GM12878 (cell line): Measurements from ENCODE around the gene NFILZ. TPM values are rescaled to one million over a fixed set of nuclear protein-coding genes. Genes with fewer than 3 reads are reported as not detected.

Experiments used
- ATAC-seq: fragments of 200-7000 bp; cut with Tn5 transposase; 3 replicates; pipeline ENCODE4 v1.9.1; 2020; ENCODE audit warnings: mild to moderate bottlenecking, moderate library complexity
- BruUV-seq: library from RNA; stranded (reverse); fragments of 400-500 nt; replicated peaks from 2 replicates; lab custom pipeline; 2021; lab: Mats Ljungman, UMichigan
- CTCF ChIA-PET: fragments of 300-600 bp; sonication (Branson Sonifier 250); formaldehyde crosslinking; extraction: SDS; loops from one replicate; lab custom pipeline; 2021; ENCODE audit warnings: inconsistent platforms; lab: Yijun Ruan, JAX
- POLR2A ChIA-PET: fragments of 350-600 bp; formaldehyde crosslinking; extraction: SDS; loops from one replicate; lab custom pipeline; 2021; ENCODE audit warnings: inconsistent platforms; lab: Charles Lee
- RAD21 ChIA-PET: fragments of 300-600 bp; sonication (Branson Sonifier 250); formaldehyde crosslinking; loops from one replicate; lab custom pipeline; 2023; ENCODE audit warnings: antibody characterized with exemption; ENCODE audit not compliant: unreplicated experiment; lab: Charles Lee
- SMC1A ChIA-PET: fragments of 300-600 bp; sonication (Branson Sonifier 250); formaldehyde crosslinking; loops from one replicate; lab custom pipeline; 2023; ENCODE audit not compliant: unreplicated experiment, uncharacterized antibody; lab: Charles Lee
- DNase-seq: peaks from one replicate; pipeline ENCODE4 v3.0.0-alpha.2; 2011; ENCODE audit warnings: low read depth, low spot score
- FAIRE-seq: peaks from 3 replicates; lab custom pipeline; 2011; peaks lifted over from hg19 to GRCh38; lab: Jason Lieb, UNC
- H2AFZ ChIP-seq: 2 replicates; pipeline ENCODE4 v1.6.0; 2011; ENCODE audit warnings: low read depth, low read length, control low read depth; ENCODE audit not compliant: control insufficient read depth
- H3K27ac ChIP-seq: 2 replicates; pipeline ENCODE4 v1.5.1; 2011; ENCODE audit warnings: control low read depth; ENCODE audit not compliant: control insufficient read depth, insufficient read depth
- H3K27me3 ChIP-seq, 2 experiments: replicated peaks in 1 of 2; 2 replicates each; pipeline versions ENCODE4 v1.6.0 to v1.6.1; 2011; ENCODE audit warnings: low read length in 1 of 2; ENCODE audit not compliant: control insufficient read depth in 2 of 2, insufficient read depth in 2 of 2
- H3K36me3 ChIP-seq, 2 experiments: 2 replicates each; pipeline ENCODE4 v1.5.1; 2011; ENCODE audit warnings: low read length in 1 of 2; ENCODE audit not compliant: control insufficient read depth in 2 of 2, insufficient read depth in 2 of 2
- H3K4me1 ChIP-seq: 2 replicates; pipeline ENCODE4 v1.6.1; 2011; ENCODE audit warnings: mild to moderate bottlenecking, low read length, moderate library complexity, mixed read lengths; ENCODE audit not compliant: control insufficient read depth, insufficient read depth
- H3K4me2 ChIP-seq: 2 replicates; pipeline ENCODE4 v1.6.0; 2011; ENCODE audit warnings: control low read depth; ENCODE audit not compliant: control insufficient read depth, insufficient read depth
- H3K4me3 ChIP-seq: fragments of 200-600 bp; sonication (generic); 2 replicates; pipeline ENCODE4 v1.5.1; 2016
- H3K79me2 ChIP-seq: 2 replicates; pipeline ENCODE4 v1.6.0; 2011; ENCODE audit warnings: low read length; ENCODE audit not compliant: control insufficient read depth, insufficient read depth
- H3K9ac ChIP-seq: 2 replicates; pipeline ENCODE4 v1.8.0; 2011; ENCODE audit warnings: low read length, control low read depth, mixed read lengths; ENCODE audit not compliant: control insufficient read depth, insufficient read depth
- H3K9me3 ChIP-seq: replicated peaks from 3 replicates; pipeline ENCODE4 v1.5.1; 2011; ENCODE audit warnings: mild to moderate bottlenecking, low read length; ENCODE audit not compliant: control insufficient read depth, insufficient read depth
- H4K20me1 ChIP-seq: 2 replicates; pipeline ENCODE4 v1.6.0; 2011; ENCODE audit not compliant: control insufficient read depth, insufficient read depth
- BACH1 ChIP-seq: fragments of 450-650 bp; IDR thresholded peaks from 2 replicates; pipeline ENCODE4 v1.6.1; 2017; ENCODE audit warnings: mild to moderate bottlenecking, borderline replicate concordance
- CBX3 ChIP-seq: fragments of 200-600 bp; sonication (generic); IDR thresholded peaks from 2 replicates; pipeline ENCODE4 v1.6.1; 2016; ENCODE audit warnings: low read depth, borderline replicate concordance
- EZH2 ChIP-seq: IDR thresholded peaks from 2 replicates; pipeline ENCODE4 v1.6.1; 2012; ENCODE audit warnings: low read depth, mild to moderate bottlenecking, control low read depth, inconsistent platforms, low read length, borderline replicate concordance; ENCODE audit not compliant: control insufficient read depth
- NFYA ChIP-seq: IDR thresholded peaks from 2 replicates; pipeline ENCODE4 v1.6.1; 2011; ENCODE audit warnings: low read depth, mild to moderate bottlenecking, low read length, improper control_type of control experiment, borderline replicate concordance
- PKNOX1 ChIP-seq: fragments of 450-650 bp; IDR thresholded peaks from 2 replicates; pipeline ENCODE4 v1.6.1; 2016; ENCODE audit warnings: mild to moderate bottlenecking
- PML ChIP-seq: IDR thresholded peaks from 2 replicates; pipeline ENCODE4 v1.6.1; 2012; ENCODE audit warnings: low read length, inconsistent platforms
- ZBTB33 ChIP-seq: fragments of 450-650 bp; IDR thresholded peaks from 2 replicates; pipeline ENCODE4 v1.6.1; 2017; ENCODE audit warnings: mild to moderate bottlenecking
- ZSCAN29 ChIP-seq: fragments of 450-650 bp; IDR thresholded peaks from 2 replicates; pipeline ENCODE4 v1.6.1; 2017; ENCODE audit warnings: mild to moderate bottlenecking, moderate library complexity
- WGBS: methylation state at CpG from one replicate; pipeline ENCODE4 v1.1.6; 2016; ENCODE audit warnings: low lambda C conversion rate; ENCODE audit not compliant: insufficient replicate concordance, insufficient coverage; ENCODE audit errors: missing lambda C conversion rate; 5-methylcytosine and 5-hydroxymethylcytosine counted together
- in situ Hi-C: fragments of 300-500 bp; cut with MboI; formaldehyde crosslinking; loops from 9 replicates; pipeline ENCODE4 v1.14.3; 2018; ENCODE audit warnings: mixed read lengths
- intact Hi-C: fragments of 100-400 bp; cut with micrococcal nuclease; formaldehyde crosslinking; loops from one replicate; pipeline ENCODE4 v1.14.2; 2022; ENCODE audit not compliant: unreplicated experiment
- polyA plus RNA-seq, 11 experiments: library from polyadenylated mRNA; depleted of rRNA in 4 of 11; unstranded in 6 of 11; stranded (reverse) in 5 of 11; fragments of >200 nt; fragmentation: Nextera tagmentation in 4 of 11; fragmentation: Illumina TruSeq in 1 of 11; extraction: Ambion mirVana in 4 of 11; extraction: Trizol in 1 of 11; gene quantifications; 1 replicate in 1 of 11; 2 replicates in 10 of 11; pipeline versions ENCODE4 v1.2.1 to v1.2.3, GENCODE V29; 2011 to 2016; ENCODE audit warnings: inconsistent platforms in 2 of 11, missing spikeins in 2 of 11, low read depth in 1 of 11
- total RNA-seq, 4 experiments: library from RNA; depleted of rRNA in 3 of 4; stranded (reverse); fragments of >200 nt in 3 of 4; fragmentation: Illumina TruSeq in 1 of 4; extraction: Trizol in 1 of 4; gene quantifications; 2 replicates each; pipeline versions ENCODE4 v1.2.1 to v1.2.3, GENCODE V29; 2013 to 2021

The NFILZ gene
- total and polyA plus RNA-seq, 10 of the 15 experiments (the other 5 are each of a cell fraction or from before 2014, with no cell fraction given) = not detected

DNA sequence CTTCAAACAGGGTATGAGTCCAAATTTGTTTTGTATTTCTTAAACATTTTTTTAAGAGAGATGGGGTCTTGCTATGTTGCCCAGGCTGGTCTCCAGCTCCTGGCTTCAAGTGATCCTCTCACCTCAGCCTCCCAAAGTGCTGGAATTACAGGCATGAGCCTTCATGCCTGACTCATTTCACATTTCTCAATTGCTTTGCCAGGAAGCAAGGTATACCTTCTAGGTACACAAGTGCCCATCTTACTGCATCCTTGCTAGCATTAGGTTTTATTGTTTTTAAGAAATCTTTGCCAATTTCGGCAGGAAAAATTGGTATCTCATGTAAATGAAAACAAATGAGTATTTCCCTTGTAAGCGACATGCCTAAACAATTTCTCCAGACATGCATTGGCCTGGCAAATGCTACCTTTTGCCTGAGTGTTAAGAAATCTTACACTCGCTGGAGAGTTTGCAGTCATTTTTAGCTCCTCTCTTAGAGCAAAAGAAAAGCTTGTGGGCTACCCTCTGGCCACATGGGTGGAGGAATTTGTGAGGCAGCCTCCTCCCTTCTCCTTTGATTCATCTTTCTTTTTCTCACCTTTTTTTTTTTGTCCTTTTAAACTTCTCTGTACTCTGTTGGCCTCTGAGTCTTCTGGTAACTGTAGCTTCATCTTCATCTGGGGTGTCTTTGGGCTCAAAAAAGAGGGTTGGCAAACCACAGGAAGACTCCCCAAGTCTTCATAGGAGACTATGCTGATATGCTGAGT, 35.2 kb downstream of the NFILZ start:
- no peak overlapping the region for H3K27ac ChIP-seq
- POLR2A ChIA-PET = no interaction called here
- H3K9me3 ChIP-seq = no peaks in the 10 kb centered on the region; the same call in 2 of the 3 replicates
- CTCF ChIA-PET = interaction anchor here (0.7 kb wide), 1 partner anchor 28 kb away, joined by 3 read pairs; no protein-coding TSS in a partner anchor
- H3K4me2 ChIP-seq = no peak overlapping the region
- 60% methylated on average over 3 of the region's 3 CpGs for WGBS
- no peak for DNase-seq
- SMC1A ChIA-PET = no interaction called here
- RAD21 ChIA-PET = no interaction called here
- no TSS peak for BruUV-seq
- intact Hi-C loops = no loop called here
- no peaks in the 10 kb centered on the region for H3K36me3 ChIP-seq
- no peak overlapping the region for H2AFZ ChIP-seq
- no peaks in the 10 kb centered on the region for H3K79me2 ChIP-seq
- no peaks in the 10 kb centered on the region for H3K27me3 ChIP-seq
- no peak overlapping the region for H3K9ac ChIP-seq
- no peak for FAIRE-seq
- H3K4me3 ChIP-seq = no peak overlapping the region
- TF ChIP-seq ZSCAN29 (no peak), BACH1 (no peak), ZBTB33 (no peak), EZH2 (no peak), PKNOX1 (no peak), CBX3 (no peak), PML (no peak), NFYA (no peak)
- ATAC-seq = no peak
- in situ Hi-C loops = no loop called here
- no peaks in the 10 kb centered on the region for H3K4me1 ChIP-seq
- no peaks in the 10 kb centered on the region for H4K20me1 ChIP-seq
